ENCODE measurements around the gene AKIRIN2.

AKIRIN2 gene

DNA sequence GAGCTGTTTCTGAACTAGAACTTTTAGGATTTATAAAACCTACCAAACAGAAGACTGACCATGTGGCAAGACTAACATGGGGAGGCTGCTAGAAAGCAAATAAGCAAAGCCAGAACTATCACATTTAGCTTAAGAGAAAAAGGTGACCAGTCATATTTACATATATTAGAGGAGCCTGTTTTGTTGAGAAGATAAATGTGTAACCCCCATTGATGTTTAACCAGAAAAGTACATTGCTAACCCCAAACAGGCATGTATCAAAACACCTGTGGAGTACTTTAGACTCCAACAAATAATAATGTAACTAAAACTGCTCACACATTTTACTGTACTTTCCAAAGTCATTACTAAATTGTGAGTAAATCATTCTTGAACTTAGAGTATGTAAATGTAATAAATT lies 35.0 kb downstream of the AKIRIN2 start:
- Histone ChIP-seq H3K36me3 (ENCODE audit: control insufficient read depth, insufficient read depth, low read length) (peaks cover 32% of the 10 kb centered on the region), H3K4me3 (ENCODE audit: extremely low read depth, insufficient read depth, low read length, poor library complexity, severe bottlenecking) (no peak overlapping the region), H3K4me1 (ENCODE audit: control insufficient read depth, insufficient read depth, low read length, poor library complexity, severe bottlenecking) (no peaks in the 10 kb centered on the region), H3K27ac (ENCODE audit: low read depth, low read length, severe bottlenecking) (no peak overlapping the region), H3K9me3 (ENCODE audit: control insufficient read depth, low read length) (no peaks in the 10 kb centered on the region)

- Histone ChIP-seq H3K36me3 (ENCODE audit: control insufficient read depth, insufficient read depth, low read length) (peaks cover 35% of the 10 kb centered on the region), H3K4me3 (ENCODE audit: extremely low read depth, insufficient read depth, low read length, poor library complexity, severe bottlenecking) (no peak overlapping the region), H3K4me1 (ENCODE audit: control insufficient read depth, insufficient read depth, low read length, poor library complexity, severe bottlenecking) (no peaks in the 10 kb centered on the region), H3K9me3 (ENCODE audit: control insufficient read depth, low read length) (no peaks in the 10 kb centered on the region), H3K27ac (ENCODE audit: low read depth, low read length, severe bottlenecking) (no peak overlapping the region)
Measured at GRCh38 chr6:87664921-87665485, 37.0 kb downstream of the AKIRIN2 start.

- Histone ChIP-seq H3K4me3 (ENCODE audit: extremely low read depth, insufficient read depth, low read length, poor library complexity, severe bottlenecking) (no peak overlapping the region), H3K36me3 (ENCODE audit: control insufficient read depth, insufficient read depth, low read length) (peaks cover 43% of the 10 kb centered on the region), H3K9me3 (ENCODE audit: control insufficient read depth, low read length) (no peaks in the 10 kb centered on the region), H3K4me1 (ENCODE audit: control insufficient read depth, insufficient read depth, low read length, poor library complexity, severe bottlenecking) (no peaks in the 10 kb centered on the region), H3K27ac (ENCODE audit: low read depth, low read length, severe bottlenecking) (no peak overlapping the region)
- 88 to 100% methylated on average over 1 of the region's 2 CpGs for WGBS, 2 experiments (ENCODE audit: insufficient coverage in 2 of 2)
Measured at GRCh38 chr6:87663434-87663833, 38.6 kb downstream of the AKIRIN2 start.

DNA sequence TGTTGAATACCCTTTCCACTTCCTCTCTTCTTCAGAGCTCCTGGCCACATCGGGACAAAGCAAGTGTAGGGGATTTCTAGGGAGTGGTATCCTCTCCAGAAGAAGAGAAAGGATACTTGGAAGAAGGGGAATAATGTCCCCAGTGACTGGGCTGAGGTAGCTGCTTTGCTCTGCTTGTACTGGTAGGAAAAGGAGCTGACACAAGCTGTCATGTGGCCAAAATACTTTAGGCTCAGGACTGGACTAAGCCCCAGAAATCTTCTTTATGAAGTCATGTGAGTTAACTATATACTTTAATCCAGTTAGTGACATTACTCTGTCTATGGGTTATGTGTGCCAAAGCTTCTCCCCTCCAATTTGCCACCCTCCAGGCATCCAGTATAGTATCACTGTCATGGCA lies 40.5 kb downstream of the AKIRIN2 start:
- H3K27ac ChIP-seq (ENCODE audit: low read depth, low read length, severe bottlenecking), result no peak overlapping the region
- no CpG with 5 or more reads among the region's 1 CpG for WGBS, 2 experiments (ENCODE audit: insufficient coverage in 2 of 2)
- H3K4me3 ChIP-seq (ENCODE audit: extremely low read depth, insufficient read depth, low read length, poor library complexity, severe bottlenecking), result no peak overlapping the region
- no peaks in the 10 kb centered on the region for H3K9me3 ChIP-seq (ENCODE audit: control insufficient read depth, low read length)
- H3K36me3 ChIP-seq (ENCODE audit: control insufficient read depth, insufficient read depth, low read length), result peaks cover 45% of the 10 kb centered on the region
- H3K4me1 ChIP-seq (ENCODE audit: control insufficient read depth, insufficient read depth, low read length, poor library complexity, severe bottlenecking), result no peaks in the 10 kb centered on the region

DNA sequence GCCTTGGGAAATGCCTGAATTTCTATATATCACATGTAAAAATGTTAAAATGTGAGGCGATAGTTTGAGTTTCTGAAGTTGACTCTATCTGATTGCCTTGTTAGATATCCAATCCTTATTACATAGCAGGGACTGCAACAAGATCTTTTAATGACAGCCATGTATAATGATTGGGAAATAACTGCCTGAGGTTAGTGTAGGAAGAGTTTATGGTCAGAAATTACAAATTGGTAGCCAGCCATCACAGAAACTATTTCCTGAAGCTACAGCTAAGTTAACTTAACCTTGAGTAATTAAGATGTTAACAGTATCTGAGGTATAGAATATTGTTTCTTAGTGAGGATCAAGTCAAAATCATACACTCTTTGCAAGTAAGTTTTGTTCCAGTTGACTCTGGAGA lies 41.0 kb downstream of the AKIRIN2 start:
- Histone ChIP-seq H3K36me3 (ENCODE audit: control insufficient read depth, insufficient read depth, low read length) (peaks cover 49% of the 10 kb centered on the region), H3K4me1 (ENCODE audit: control insufficient read depth, insufficient read depth, low read length, poor library complexity, severe bottlenecking) (no peaks in the 10 kb centered on the region), H3K9me3 (ENCODE audit: control insufficient read depth, low read length) (no peaks in the 10 kb centered on the region), H3K27ac (ENCODE audit: low read depth, low read length, severe bottlenecking) (no peak overlapping the region), H3K4me3 (ENCODE audit: extremely low read depth, insufficient read depth, low read length, poor library complexity, severe bottlenecking) (no peak overlapping the region)
- WGBS, 2 experiments (ENCODE audit: insufficient coverage in 2 of 2), result no CpG with 5 or more reads among the region's 1 CpG

DNA sequence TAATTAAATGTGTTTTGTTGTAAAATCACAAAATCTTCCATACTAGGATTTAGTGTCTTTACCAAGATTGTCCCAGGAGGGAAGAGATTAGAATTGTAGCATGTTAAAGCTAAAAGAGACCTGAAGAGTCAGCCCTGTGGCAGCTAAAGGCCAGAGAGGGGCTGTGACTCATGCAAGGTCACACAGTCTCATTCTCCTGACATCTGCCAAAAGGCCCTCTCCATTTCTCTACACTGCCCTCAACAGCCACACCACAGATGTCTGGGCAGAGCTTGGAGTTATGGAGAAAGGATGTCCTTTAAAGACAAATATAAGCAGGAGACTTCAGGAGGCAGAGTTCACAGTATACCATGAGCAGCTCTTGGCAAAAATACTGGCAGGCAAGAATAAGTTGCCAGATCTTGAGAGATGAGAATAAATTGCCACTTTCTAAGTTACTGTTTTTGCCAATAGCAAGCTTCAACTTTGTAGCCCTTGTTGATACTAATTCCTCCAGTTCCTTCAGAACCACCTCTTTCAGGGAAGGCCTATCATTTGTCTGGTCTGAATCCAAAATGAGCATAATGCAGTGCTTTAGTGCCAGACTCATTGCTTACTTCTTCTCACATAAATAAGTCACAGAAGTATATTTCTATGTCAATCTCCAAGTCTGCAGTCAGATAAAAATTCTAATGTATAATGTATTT lies 41.7 kb downstream of the AKIRIN2 start:
- Histone ChIP-seq H3K36me3 (ENCODE audit: control insufficient read depth, insufficient read depth, low read length) (peaks cover 55% of the 10 kb centered on the region), H3K9me3 (ENCODE audit: control insufficient read depth, low read length) (no peaks in the 10 kb centered on the region), H3K4me1 (ENCODE audit: control insufficient read depth, insufficient read depth, low read length, poor library complexity, severe bottlenecking) (no peaks in the 10 kb centered on the region), H3K27ac (ENCODE audit: low read depth, low read length, severe bottlenecking) (no peak overlapping the region), H3K4me3 (ENCODE audit: extremely low read depth, insufficient read depth, low read length, poor library complexity, severe bottlenecking) (no peak overlapping the region)

DNA sequence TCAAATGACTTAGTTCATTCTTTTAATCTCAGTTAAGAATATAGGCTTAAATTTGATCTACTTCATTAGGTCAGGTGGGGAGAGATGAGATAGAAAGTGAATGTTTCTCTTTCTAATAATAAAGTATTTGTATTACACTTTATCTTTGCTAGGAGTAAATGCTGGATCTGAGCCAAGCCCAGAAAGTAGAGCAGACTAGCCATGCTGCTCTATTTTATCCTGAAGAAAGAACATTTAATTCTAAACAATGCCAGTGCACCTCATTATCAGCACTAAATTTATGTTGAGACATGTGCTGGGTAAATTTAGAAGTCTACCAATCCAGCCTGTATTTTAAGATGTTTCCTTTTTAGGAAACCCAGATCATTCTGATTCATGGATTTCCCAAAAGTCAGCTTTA lies 43.5 kb downstream of the AKIRIN2 start:
- no peak overlapping the region for H3K4me3 ChIP-seq (ENCODE audit: extremely low read depth, insufficient read depth, low read length, poor library complexity, severe bottlenecking)
- peaks cover 62% of the 10 kb centered on the region for H3K36me3 ChIP-seq (ENCODE audit: control insufficient read depth, insufficient read depth, low read length)
- no peaks in the 10 kb centered on the region for H3K4me1 ChIP-seq (ENCODE audit: control insufficient read depth, insufficient read depth, low read length, poor library complexity, severe bottlenecking)
- H3K9me3 ChIP-seq (ENCODE audit: control insufficient read depth, low read length), result no peaks in the 10 kb centered on the region
- no peak overlapping the region for H3K27ac ChIP-seq (ENCODE audit: low read depth, low read length, severe bottlenecking)

- no peak overlapping the region for H3K27ac ChIP-seq (ENCODE audit: low read depth, low read length, severe bottlenecking)
- peaks cover 60% of the 10 kb centered on the region for H3K36me3 ChIP-seq (ENCODE audit: control insufficient read depth, insufficient read depth, low read length)
- no peaks in the 10 kb centered on the region for H3K9me3 ChIP-seq (ENCODE audit: control insufficient read depth, low read length)
- no peaks in the 10 kb centered on the region for H3K4me1 ChIP-seq (ENCODE audit: control insufficient read depth, insufficient read depth, low read length, poor library complexity, severe bottlenecking)
- no peak overlapping the region for H3K4me3 ChIP-seq (ENCODE audit: extremely low read depth, insufficient read depth, low read length, poor library complexity, severe bottlenecking)
Measured at GRCh38 chr6:87656857-87657256, 45.2 kb downstream of the AKIRIN2 start.

DNA sequence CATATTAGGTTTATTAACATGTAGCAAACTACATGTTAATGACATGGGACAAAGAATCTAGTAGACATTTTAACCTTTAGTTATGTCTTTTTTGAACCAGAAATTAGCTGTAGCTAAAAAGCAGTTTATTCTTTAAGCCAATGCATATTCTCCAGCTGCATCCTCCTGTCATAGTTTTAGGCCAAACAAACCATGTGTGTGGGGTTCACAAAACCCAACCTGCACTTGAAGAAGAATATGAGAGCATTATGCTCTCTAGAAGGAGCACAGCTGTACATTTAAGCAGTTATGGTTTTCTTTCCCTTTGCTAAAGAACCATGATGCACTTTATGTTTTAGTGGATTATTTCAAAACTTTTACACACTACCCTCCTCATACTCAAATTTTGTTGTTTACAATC lies 46.2 kb downstream of the AKIRIN2 start:
- Histone ChIP-seq H3K4me1 (ENCODE audit: control insufficient read depth, insufficient read depth, low read length, poor library complexity, severe bottlenecking) (no peaks in the 10 kb centered on the region), H3K4me3 (ENCODE audit: extremely low read depth, insufficient read depth, low read length, poor library complexity, severe bottlenecking) (no peak overlapping the region), H3K9me3 (ENCODE audit: control insufficient read depth, low read length) (no peaks in the 10 kb centered on the region), H3K27ac (ENCODE audit: low read depth, low read length, severe bottlenecking) (no peak overlapping the region), H3K36me3 (ENCODE audit: control insufficient read depth, insufficient read depth, low read length) (peaks cover 52% of the 10 kb centered on the region)

GRCh38 chr6:87654875-87655454 lies 47.1 kb downstream of the AKIRIN2 start:
- no peak overlapping the region for H3K27ac ChIP-seq (ENCODE audit: low read depth, low read length, severe bottlenecking)
- peaks cover 44% of the 10 kb centered on the region for H3K36me3 ChIP-seq (ENCODE audit: control insufficient read depth, insufficient read depth, low read length)

DNA sequence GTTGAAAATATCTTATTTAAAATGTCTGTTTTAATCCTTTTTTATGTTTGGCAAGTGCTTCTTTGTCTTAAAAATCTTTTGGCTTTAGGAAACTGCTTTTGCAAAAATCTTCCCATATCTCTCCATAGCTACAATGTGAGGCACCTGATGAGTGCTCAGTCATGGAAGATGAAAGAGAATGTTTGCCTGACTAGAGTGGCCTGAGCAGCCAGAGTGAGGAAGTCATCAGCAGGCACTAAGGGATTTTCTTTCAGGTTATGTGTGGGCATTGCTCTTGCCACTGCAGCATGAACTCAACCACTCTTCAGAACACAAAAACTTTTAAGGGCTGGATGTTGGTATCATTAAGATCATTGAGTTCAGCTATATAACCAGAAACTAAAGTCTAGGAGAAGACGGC lies 47.9 kb downstream of the AKIRIN2 start:
- Histone ChIP-seq H3K36me3 (ENCODE audit: control insufficient read depth, insufficient read depth, low read length) (peaks cover 39% of the 10 kb centered on the region), H3K27ac (ENCODE audit: low read depth, low read length, severe bottlenecking) (no peak overlapping the region), H3K4me3 (ENCODE audit: extremely low read depth, insufficient read depth, low read length, poor library complexity, severe bottlenecking) (no peak overlapping the region), H3K4me1 (ENCODE audit: control insufficient read depth, insufficient read depth, low read length, poor library complexity, severe bottlenecking) (no peaks in the 10 kb centered on the region), H3K9me3 (ENCODE audit: control insufficient read depth, low read length) (no peaks in the 10 kb centered on the region)
- WGBS, 2 experiments (ENCODE audit: insufficient coverage in 2 of 2), result 100% methylated on average over 1 of the region's 1 CpG

More at GRCh38 chr6:87654875-87655454, 47.1 kb downstream of the AKIRIN2 start:
- no peaks in the 10 kb centered on the region for H3K9me3 ChIP-seq (ENCODE audit: control insufficient read depth, low read length)
- WGBS, 2 experiments (ENCODE audit: insufficient coverage in 2 of 2), result no CpG with 5 or more reads among the region's 2 CpGs
- H3K4me1 ChIP-seq (ENCODE audit: control insufficient read depth, insufficient read depth, low read length, poor library complexity, severe bottlenecking), result no peaks in the 10 kb centered on the region
- no peak overlapping the region for H3K4me3 ChIP-seq (ENCODE audit: extremely low read depth, insufficient read depth, low read length, poor library complexity, severe bottlenecking)
